HG02938 (cell line): ENCODE results near the gene COPZ2.
"Not testable (repeated sequence)": the region's sequence is repeated elsewhere in the genome, so short reads cannot be mapped to it uniquely, and the experiment has no call there.

Source experiments
- ATAC-seq: cut with Tn5 transposase; IDR thresholded peaks from one replicate; pipeline ENCODE4 v1.9.1; 2021; ENCODE audit warnings: mild to moderate bottlenecking, moderate library complexity; ENCODE audit not compliant: unreplicated experiment

Gene COPZ2

GRCh38 chr17:48056246-48056745 is 18.7 kb upstream of the COPZ2 start:
- ATAC-seq = no peak

GRCh38 chr17:48055531-48056245 is 18.1 kb upstream of the COPZ2 start:
- ATAC-seq = no peak

GRCh38 chr17:48054238-48055185 is 16.9 kb upstream of the COPZ2 start:
- no peak for ATAC-seq

- no peak for ATAC-seq
Measured at GRCh38 chr17:48053758-48054237, 16.2 kb upstream of the COPZ2 start.

GRCh38 chr17:48052956-48053757 is 15.6 kb upstream of the COPZ2 start:
- ATAC-seq = no peak

- ATAC-seq = no peak
Measured at GRCh38 chr17:48051706-48052486, 14.3 kb upstream of the COPZ2 start.

- ATAC-seq = no peak
Measured at GRCh38 chr17:48051283-48051682, 13.7 kb upstream of the COPZ2 start.

GRCh38 chr17:48048384-48049126 is 11.0 kb upstream of the COPZ2 start:
- peak; percentile 19 for ATAC-seq

- peak; percentile 93 for ATAC-seq
Measured at GRCh38 chr17:48047741-48048383, 10.3 kb upstream of the COPZ2 start, which contains the start of gene NFE2L1. TSS of gene NFE2L1 (plus strand) at chr17:48048359. CDS start at chr17:48051119, 2,760 bp downstream.

- no peak for ATAC-seq
Measured at GRCh38 chr17:48047113-48047740, 9.6 kb upstream of the COPZ2 start.

GRCh38 chr17:48046296-48046695 is 8.7 kb upstream of the COPZ2 start:
- no peak for ATAC-seq

GRCh38 chr17:48045316-48046001 is 7.9 kb upstream of the COPZ2 start:
- ATAC-seq = no peak

- ATAC-seq = no peak
Measured at GRCh38 chr17:48044851-48045250, 7.3 kb upstream of the COPZ2 start.

- no peak for ATAC-seq
Measured at GRCh38 chr17:48043176-48043575, 5.6 kb upstream of the COPZ2 start.

GRCh38 chr17:48038687-48039086 is 1.1 kb upstream of the COPZ2 start:
- ATAC-seq = no peak

GRCh38 chr17:48037838-48038323 is 284 bp upstream of the COPZ2 start:
- ATAC-seq = no peak

GRCh38 chr17:48036693-48037035 is 933 bp downstream of the COPZ2 start:
- ATAC-seq = no peak

- not testable (repeated sequence) for ATAC-seq
Measured at GRCh38 chr17:48034734-48035133, 2.9 kb downstream of the COPZ2 start.
